Mucosa of descending colon (tissue), 3 donors: ENCODE results near the gene C1QTNF3. TPM values are rescaled to one million over a fixed set of nuclear protein-coding genes. Genes with fewer than 3 reads are reported as not detected.
A peak's percentile ranks its signal among the peaks of the same experiment; 100 is the strongest.

Experiments
- ATAC-seq: fragments of 200-7000 bp; cut with Tn5 transposase; one replicate; pipeline ENCODE4 v1.9.1; 2020; ENCODE audit warnings: mild to moderate bottlenecking, moderate library complexity
- DNase-seq, 3 donors: peaks; one replicate each; pipeline ENCODE4 v3.0.0-alpha.2; 2020
- H3K36me3 ChIP-seq: fragments of 200-600 bp; one replicate; pipeline ENCODE4 v1.8.0; 2021; ENCODE audit warnings: low read depth, mild to moderate bottlenecking
- H3K4me1 ChIP-seq: fragments of 200-600 bp; one replicate; pipeline ENCODE4 v1.8.0; 2021; ENCODE audit warnings: low read depth, mild to moderate bottlenecking
- H3K4me3 ChIP-seq: fragments of 200-600 bp; one replicate; pipeline ENCODE4 v1.8.0; 2021; ENCODE audit warnings: mild to moderate bottlenecking
- H3K9me3 ChIP-seq: fragments of 200-600 bp; one replicate; pipeline ENCODE4 v1.8.0; 2021; ENCODE audit warnings: mild to moderate bottlenecking
- intact Hi-C, 2 donors: fragments of 100-400 bp; cut with DNase I in 1 of 2; cut with micrococcal nuclease in 1 of 2; formaldehyde crosslinking; loops; one replicate each; pipeline versions ENCODE4 v1.11.0 to v1.11.1; 2022; cut with DNase I, micrococcal nuclease
- total RNA-seq, 3 donors: library from RNA; stranded (reverse); fragmentation: NEBNext Ultra II Directional in 2 of 3; extraction: Animal tissue kit (Norgen Biotek cat#: 25700) in 2 of 3; gene quantifications; one replicate each; pipeline versions ENCODE4 v1.2.1 to v1.2.4, GENCODE V29; 2021 to 2023
- TF ChIP-seq, protein P1 (sequence below): fragments of 200-600 bp; IDR thresholded peaks from one replicate; pipeline ENCODE4 v1.8.0; 2022; ENCODE audit warnings: antibody characterized with exemption, mild to moderate bottlenecking
- donor health status: DM: no; HTN: no; CAD: no; lungs with moderate emphysema.
- donor health status: DM: no; HTN: no; CAD: no.
- donor health status: DM: no; HTN: yes; CAD: no.

Gene C1QTNF3
- total RNA-seq, 3 donors from 2014 or later, result 5.3 to 10.0 (median 6.1) TPM

DNA sequence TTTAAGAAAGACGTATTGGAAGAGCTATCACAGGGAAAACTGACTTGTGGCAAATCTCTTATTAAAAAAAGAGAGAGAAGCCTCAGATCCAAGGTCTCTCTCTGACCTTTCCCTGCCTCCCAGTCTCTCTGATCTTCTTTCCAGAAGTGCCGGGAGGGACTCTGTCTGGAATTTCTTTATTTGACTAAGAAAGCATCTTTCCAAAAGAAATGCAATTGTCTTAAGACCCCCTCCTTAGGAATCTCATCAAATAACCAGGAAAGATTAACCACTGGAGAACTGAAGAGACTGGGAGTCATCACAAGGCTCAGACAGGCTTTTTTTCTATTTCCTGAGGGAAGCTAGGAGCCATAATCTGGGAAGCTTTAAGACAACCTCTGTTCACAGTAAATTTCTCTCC, 4.6 kb downstream of the C1QTNF3 start:
- H3K36me3 ChIP-seq, result no peaks in the 10 kb centered on the region
- intact Hi-C loops, result no loop called here
- no peak overlapping the region for H3K4me3 ChIP-seq
- no peak for ATAC-seq
- no peak for DNase-seq
- TF ChIP-seq, protein P1, sequence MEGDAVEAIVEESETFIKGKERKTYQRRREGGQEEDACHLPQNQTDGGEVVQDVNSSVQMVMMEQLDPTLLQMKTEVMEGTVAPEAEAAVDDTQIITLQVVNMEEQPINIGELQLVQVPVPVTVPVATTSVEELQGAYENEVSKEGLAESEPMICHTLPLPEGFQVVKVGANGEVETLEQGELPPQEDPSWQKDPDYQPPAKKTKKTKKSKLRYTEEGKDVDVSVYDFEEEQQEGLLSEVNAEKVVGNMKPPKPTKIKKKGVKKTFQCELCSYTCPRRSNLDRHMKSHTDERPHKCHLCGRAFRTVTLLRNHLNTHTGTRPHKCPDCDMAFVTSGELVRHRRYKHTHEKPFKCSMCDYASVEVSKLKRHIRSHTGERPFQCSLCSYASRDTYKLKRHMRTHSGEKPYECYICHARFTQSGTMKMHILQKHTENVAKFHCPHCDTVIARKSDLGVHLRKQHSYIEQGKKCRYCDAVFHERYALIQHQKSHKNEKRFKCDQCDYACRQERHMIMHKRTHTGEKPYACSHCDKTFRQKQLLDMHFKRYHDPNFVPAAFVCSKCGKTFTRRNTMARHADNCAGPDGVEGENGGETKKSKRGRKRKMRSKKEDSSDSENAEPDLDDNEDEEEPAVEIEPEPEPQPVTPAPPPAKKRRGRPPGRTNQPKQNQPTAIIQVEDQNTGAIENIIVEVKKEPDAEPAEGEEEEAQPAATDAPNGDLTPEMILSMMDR, result no peak
- H3K4me1 ChIP-seq, result peaks cover 5% of the 10 kb centered on the region
- H3K9me3 ChIP-seq, result no peaks in the 10 kb centered on the region

DNA sequence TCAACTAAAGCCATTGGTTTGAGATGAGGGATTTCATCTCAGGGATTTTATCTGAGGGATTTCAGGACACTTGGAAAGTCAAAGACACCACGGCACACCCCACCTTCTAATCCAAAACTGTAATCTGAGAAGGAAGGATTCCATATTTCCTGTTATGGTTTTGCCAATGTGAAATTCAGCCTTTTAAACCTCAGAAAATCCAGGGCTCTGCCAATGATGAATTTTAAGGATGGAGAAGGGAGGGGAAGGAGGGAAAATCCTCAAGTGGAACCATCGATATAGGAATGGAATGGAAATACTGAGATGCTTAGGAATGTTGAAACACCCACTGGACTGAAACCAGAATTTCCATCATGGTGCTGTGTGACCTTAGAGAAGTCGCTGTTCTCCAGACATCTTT, 5.3 kb downstream of the C1QTNF3 start:
- no peak for DNase-seq

DNA sequence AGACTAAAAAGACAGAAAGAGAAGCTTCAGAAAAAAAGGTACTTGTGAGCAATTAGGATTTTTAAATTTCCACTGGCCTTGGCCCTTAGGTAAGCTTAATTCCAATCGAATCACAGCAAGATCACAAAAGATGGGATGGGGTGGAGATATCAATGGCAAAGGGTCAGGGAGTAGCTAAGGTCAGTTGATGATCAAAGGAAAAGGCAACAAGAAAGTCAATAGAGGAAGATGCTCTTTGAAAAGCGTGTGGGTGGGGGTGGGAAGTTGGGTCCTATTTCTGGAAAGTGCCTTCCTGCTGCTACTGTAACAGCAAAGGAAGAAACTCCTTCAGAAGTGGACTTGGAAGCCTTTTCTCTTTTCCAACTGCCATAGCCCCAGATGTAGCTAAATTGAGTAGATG, 7.3 kb downstream of the C1QTNF3 start:
- intact Hi-C loops, result no loop called here
- Histone ChIP-seq H3K36me3 (no peaks in the 10 kb centered on the region), H3K4me1 (peaks cover 5% of the 10 kb centered on the region), H3K9me3 (no peaks in the 10 kb centered on the region), H3K4me3 (no peak overlapping the region)
- no peak for DNase-seq
- ATAC-seq, result no peak
- TF ChIP-seq, protein P1, result no peak

More for the DNA sequence above, 5.3 kb downstream of the C1QTNF3 start:
- intact Hi-C loops, result no loop called here
- TF ChIP-seq, protein P1, result no peak
- no peak for ATAC-seq
- H3K9me3 ChIP-seq, result no peaks in the 10 kb centered on the region
- peaks cover 5% of the 10 kb centered on the region for H3K4me1 ChIP-seq
- H3K36me3 ChIP-seq, result no peaks in the 10 kb centered on the region
- no peak overlapping the region for H3K4me3 ChIP-seq

DNA sequence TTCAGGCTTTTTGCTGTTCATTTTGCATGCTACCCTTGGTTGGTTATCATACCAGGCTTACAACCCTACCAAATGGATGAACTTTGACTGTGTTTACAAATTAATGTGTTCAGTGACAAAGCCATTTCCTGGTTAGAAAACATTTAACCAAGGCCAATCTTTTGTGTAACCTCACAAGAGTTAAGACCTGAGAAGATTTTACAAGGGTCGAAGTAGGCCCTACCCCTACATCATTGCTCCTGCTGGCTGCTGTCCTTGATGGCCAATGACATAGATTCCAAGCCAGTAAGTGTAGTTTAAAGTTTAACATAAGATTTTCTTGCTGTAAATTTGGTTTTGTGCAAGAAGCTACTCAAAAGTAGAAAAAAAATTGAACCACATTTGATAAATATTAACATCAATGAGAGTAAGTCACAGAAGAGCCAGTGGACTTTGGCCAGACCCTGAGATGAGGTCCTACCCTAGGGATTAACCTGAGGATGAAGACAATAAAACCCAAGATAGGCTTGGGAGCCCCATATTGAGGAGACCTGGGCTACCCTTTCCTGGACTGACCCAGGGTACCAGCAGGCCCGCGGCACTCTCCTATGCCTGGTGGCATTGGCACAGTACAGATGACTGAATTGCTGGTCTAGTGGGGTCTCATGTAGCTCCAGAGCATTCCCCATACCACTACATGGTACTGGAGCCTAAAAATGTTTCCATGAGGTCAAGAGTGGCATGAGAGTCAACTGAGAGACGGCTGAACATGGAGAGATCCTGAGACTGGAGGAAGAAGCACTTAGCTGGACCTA, 8.3 kb downstream of the C1QTNF3 start:
- peaks cover 5% of the 10 kb centered on the region for H3K4me1 ChIP-seq
- H3K4me3 ChIP-seq, result no peak overlapping the region
- ATAC-seq, result peak; percentile 87
- H3K36me3 ChIP-seq, result no peaks in the 10 kb centered on the region
- no peaks in the 10 kb centered on the region for H3K9me3 ChIP-seq
- TF ChIP-seq, protein P1, result no peak
- DNase-seq, result no peak
- intact Hi-C loops, result no loop called here

DNA sequence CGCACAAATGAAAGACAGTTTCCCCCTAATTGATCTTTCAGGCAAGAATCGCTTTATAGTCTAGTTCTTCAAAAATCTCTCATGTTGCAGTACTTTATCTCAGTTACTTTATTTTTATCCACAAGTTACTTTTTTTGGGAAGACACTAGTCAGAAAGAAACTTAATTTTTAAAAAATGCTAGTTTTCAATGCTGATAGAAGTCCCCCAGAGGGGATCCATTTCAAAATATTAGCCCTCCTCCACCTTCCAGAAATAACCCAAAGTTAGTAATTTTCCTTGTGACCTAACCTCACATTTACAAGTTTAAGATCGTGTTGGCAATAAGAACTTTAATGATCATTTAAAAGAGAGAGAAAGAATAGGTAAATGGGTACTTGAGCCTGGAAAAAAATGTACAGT, 11.0 kb downstream of the C1QTNF3 start:
- H3K9me3 ChIP-seq, result no peaks in the 10 kb centered on the region
- peaks cover 5% of the 10 kb centered on the region for H3K4me1 ChIP-seq
- intact Hi-C loops, result no loop called here
- no peak overlapping the region for H3K4me3 ChIP-seq
- no peaks in the 10 kb centered on the region for H3K36me3 ChIP-seq
- TF ChIP-seq, protein P1, result no peak
- no peak for ATAC-seq
- no peak for DNase-seq
